Natural killer cell (primary cell): ENCODE data around the gene PPP1CB. TPM values are rescaled to one million over a fixed set of nuclear protein-coding genes. Genes with fewer than 3 reads are reported as not detected.

Experiments used
- ATAC-seq, 3 donors: fragments of 150-1000 bp in 2 of 3; fragments of 200-7000 bp in 1 of 3; cut with Tn5 transposase; 1 replicate in 1 of 3; 2 replicates in 2 of 3; pipeline ENCODE4 v1.10.0; 2021; ENCODE audit warnings: mild to moderate bottlenecking in 2 of 3, moderate library complexity in 2 of 3
- DNase-seq, 2 donors: peaks; one replicate each; pipeline versions ENCODE4 v3.0.0 to v3.0.0-alpha.2; 2013 to 2021; ENCODE audit warnings: mixed read lengths in 1 of 2
- H3K27ac ChIP-seq: one replicate; pipeline ENCODE4 v1.5.1; 2013; ENCODE audit warnings: mild to moderate bottlenecking, low read length
- H3K27me3 ChIP-seq: one replicate; pipeline ENCODE4 v1.6.1; 2013; ENCODE audit warnings: low read length; ENCODE audit not compliant: control insufficient read depth, insufficient read depth
- H3K36me3 ChIP-seq: one replicate; pipeline ENCODE4 v1.6.1; 2013; ENCODE audit warnings: low read length; ENCODE audit not compliant: control insufficient read depth, insufficient read depth
- H3K4me1 ChIP-seq: one replicate; pipeline ENCODE4 v1.6.1; 2013; ENCODE audit warnings: low read length; ENCODE audit not compliant: control insufficient read depth, insufficient read depth
- H3K4me3 ChIP-seq: one replicate; pipeline ENCODE4 v1.5.1; 2013; ENCODE audit warnings: low read length
- H3K9me3 ChIP-seq: one replicate; pipeline ENCODE4 v1.6.1; 2013; ENCODE audit warnings: low read length; ENCODE audit not compliant: control insufficient read depth, insufficient read depth
- H3K27ac Mint-ChIP-seq, 2 donors: one replicate each; pipeline ENCODE4 v1.8.0; 2022; ENCODE audit warnings: mild to moderate bottlenecking in 2 of 2, mixed read lengths in 2 of 2, moderate library complexity in 1 of 2
- H3K27me3 Mint-ChIP-seq, 2 donors: one replicate each; pipeline ENCODE4 v1.8.0; 2022; ENCODE audit warnings: low read depth in 2 of 2, mixed read lengths in 2 of 2
- H3K36me3 Mint-ChIP-seq: one replicate; pipeline ENCODE4 v1.8.0; 2022; ENCODE audit warnings: mixed read lengths
- H3K4me1 Mint-ChIP-seq, 2 donors: one replicate each; pipeline ENCODE4 v1.8.0; 2022; ENCODE audit warnings: mixed read lengths in 2 of 2
- H3K4me3 Mint-ChIP-seq: one replicate; pipeline ENCODE4 v1.8.0; 2022; ENCODE audit warnings: mild to moderate bottlenecking, moderate library complexity, mixed read lengths
- H3K9me3 Mint-ChIP-seq, 2 donors: one replicate each; pipeline ENCODE4 v1.8.0; 2022; ENCODE audit warnings: mixed read lengths in 2 of 2
- CTCF ChIP-seq: fragments of 200-600 bp; IDR thresholded peaks from one replicate; pipeline ENCODE4 v1.8.0; 2022; ENCODE audit warnings: antibody characterized with exemption
- WGBS: methylation state at CpG from one replicate; pipeline ENCODE4 v1.1.7; 2013; ENCODE audit warnings: missing lambda C conversion rate; ENCODE audit not compliant: insufficient coverage; 5-methylcytosine and 5-hydroxymethylcytosine counted together
- intact Hi-C: fragments of 100-400 bp; cut with micrococcal nuclease; formaldehyde crosslinking; loops from one replicate; pipeline ENCODE4 v1.14.2; 2022
- total RNA-seq, 4 donors: library from RNA; stranded (reverse); fragments of 120-200 nt in 1 of 4; gene quantifications; one replicate each; pipeline versions ENCODE4 v1.2.3 to v1.2.4, GENCODE V29; 2013 to 2022

PPP1CB gene
- total RNA-seq, 3 donors from 2014 or later (not counting 1 experiment from before 2014, with no cell fraction given) = 157 to 200 (median 181) TPM

GRCh38 chr2:28709101-28709500 lies 42.5 kb upstream of the PPP1CB start:
- WGBS = 96% methylated on average over 8 of the region's 8 CpGs
- ATAC-seq (no peak), DNase-seq (no peak)
- no peak overlapping the region for H3K27ac Mint-ChIP-seq
- peaks cover 12% of the 10 kb centered on the region for H3K9me3 ChIP-seq
- H3K4me1 ChIP-seq = no peaks in the 10 kb centered on the region
- H3K27me3 ChIP-seq = no peaks in the 10 kb centered on the region
- no peak overlapping the region for H3K4me3 Mint-ChIP-seq
- TF ChIP-seq CTCF = no peak
- no peaks in the 10 kb centered on the region for H3K4me1 Mint-ChIP-seq
- H3K27ac ChIP-seq = no peak overlapping the region
- H3K9me3 Mint-ChIP-seq = peaks cover 4 to 6% of the 10 kb centered on the region in 2 donors
- H3K36me3 Mint-ChIP-seq = no peaks in the 10 kb centered on the region
- intact Hi-C loops = no loop called here
- no peak overlapping the region for H3K4me3 ChIP-seq
- H3K27me3 Mint-ChIP-seq = no peaks in the 10 kb centered on the region
- no peaks in the 10 kb centered on the region for H3K36me3 ChIP-seq

- H3K4me1 Mint-ChIP-seq = no peaks in the 10 kb centered on the region
- no peak for TF ChIP-seq CTCF
- Histone ChIP-seq H3K27me3 (no peaks in the 10 kb centered on the region), H3K4me1 (no peaks in the 10 kb centered on the region), H3K27ac (no peak overlapping the region), H3K36me3 (no peaks in the 10 kb centered on the region), H3K4me3 (no peak overlapping the region), H3K9me3 (peaks cover 8% of the 10 kb centered on the region)
- DNase-seq (no peak), ATAC-seq (no peak)
- WGBS = 90% methylated on average over 4 of the region's 4 CpGs
- peaks cover 2 to 4% of the 10 kb centered on the region in 2 donors for H3K9me3 Mint-ChIP-seq
- intact Hi-C loops = no loop called here
- H3K27me3 Mint-ChIP-seq = no peaks in the 10 kb centered on the region
- H3K36me3 Mint-ChIP-seq = no peaks in the 10 kb centered on the region
- H3K27ac Mint-ChIP-seq = no peak overlapping the region
- H3K4me3 Mint-ChIP-seq = no peak overlapping the region
Observed at GRCh38 chr2:28710545-28710944, 41.1 kb upstream of the PPP1CB start.

- WGBS = 89% methylated on average over 8 of the region's 8 CpGs
- no peaks in the 10 kb centered on the region for H3K36me3 ChIP-seq
- Mint-ChIP-seq H3K36me3 (no peaks in the 10 kb centered on the region), H3K4me3 (no peak overlapping the region), H3K27ac (no peak overlapping the region), H3K4me1 (peaks cover 0 to 3% of the 10 kb centered on the region in 2 donors), H3K27me3 (peaks cover 0 to 7% of the 10 kb centered on the region in 2 donors), H3K9me3 (no peaks in the 10 kb centered on the region)
- no peak overlapping the region for H3K4me3 ChIP-seq
- intact Hi-C loops = no loop called here
- no peaks in the 10 kb centered on the region for H3K4me1 ChIP-seq
- no peak for TF ChIP-seq CTCF
- no peaks in the 10 kb centered on the region for H3K27me3 ChIP-seq
- ATAC-seq = no peak
- no peaks in the 10 kb centered on the region for H3K9me3 ChIP-seq
- no peak for DNase-seq
- no peak overlapping the region for H3K27ac ChIP-seq
Observed at GRCh38 chr2:28713577-28714298, 37.9 kb upstream of the PPP1CB start.
